Lower leg skin (tissue), 3 donors: ENCODE measurements around the gene CHMP1A.

ENCODE experiments used
- POLR2A ChIP-seq, 2 donors: fragments of 450-650 bp; IDR thresholded peaks; one replicate each; pipeline ENCODE4 v1.6.1; 2016 to 2017; ENCODE audit warnings: antibody characterized with exemption in 2 of 2, mild to moderate bottlenecking in 1 of 2, moderate library complexity in 1 of 2
- TF ChIP-seq, protein P1 (sequence below), 3 donors: fragments of 450-650 bp; IDR thresholded peaks; one replicate each; pipeline ENCODE4 v1.5.1; 2016; ENCODE audit warnings: antibody characterized with exemption in 3 of 3, mild to moderate bottlenecking in 3 of 3, moderate library complexity in 2 of 3

DNA sequence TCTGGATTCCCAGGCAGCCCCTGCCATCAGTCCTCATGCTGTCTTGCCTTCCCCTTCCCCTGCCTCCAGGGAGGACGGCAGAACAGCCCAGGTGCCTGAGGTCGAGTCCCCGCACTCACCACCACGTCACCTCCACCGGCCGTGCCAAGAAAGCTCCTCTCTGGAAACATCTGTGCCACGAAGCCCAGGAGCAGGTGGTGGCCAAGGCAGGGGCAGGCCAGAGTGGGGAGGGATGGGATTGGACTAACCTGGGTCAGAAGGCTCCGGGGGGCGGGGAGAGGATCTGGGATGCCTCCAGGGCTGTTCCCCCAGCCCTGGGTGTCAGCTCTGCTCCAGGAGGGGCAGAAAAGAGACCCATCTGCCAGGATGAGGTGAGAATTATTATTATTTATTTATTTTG is 51.5 kb downstream of the CHMP1A start:
- TF ChIP-seq, protein P1, sequence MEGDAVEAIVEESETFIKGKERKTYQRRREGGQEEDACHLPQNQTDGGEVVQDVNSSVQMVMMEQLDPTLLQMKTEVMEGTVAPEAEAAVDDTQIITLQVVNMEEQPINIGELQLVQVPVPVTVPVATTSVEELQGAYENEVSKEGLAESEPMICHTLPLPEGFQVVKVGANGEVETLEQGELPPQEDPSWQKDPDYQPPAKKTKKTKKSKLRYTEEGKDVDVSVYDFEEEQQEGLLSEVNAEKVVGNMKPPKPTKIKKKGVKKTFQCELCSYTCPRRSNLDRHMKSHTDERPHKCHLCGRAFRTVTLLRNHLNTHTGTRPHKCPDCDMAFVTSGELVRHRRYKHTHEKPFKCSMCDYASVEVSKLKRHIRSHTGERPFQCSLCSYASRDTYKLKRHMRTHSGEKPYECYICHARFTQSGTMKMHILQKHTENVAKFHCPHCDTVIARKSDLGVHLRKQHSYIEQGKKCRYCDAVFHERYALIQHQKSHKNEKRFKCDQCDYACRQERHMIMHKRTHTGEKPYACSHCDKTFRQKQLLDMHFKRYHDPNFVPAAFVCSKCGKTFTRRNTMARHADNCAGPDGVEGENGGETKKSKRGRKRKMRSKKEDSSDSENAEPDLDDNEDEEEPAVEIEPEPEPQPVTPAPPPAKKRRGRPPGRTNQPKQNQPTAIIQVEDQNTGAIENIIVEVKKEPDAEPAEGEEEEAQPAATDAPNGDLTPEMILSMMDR (IDR thresholded peaks at IDR 0.05) = no peak
- TF ChIP-seq POLR2A (IDR thresholded peaks at IDR 0.05) = no peak
